HuH-7 (cell line): ENCODE results near the gene PRRC2B.
A peak's percentile ranks its signal among the peaks of the same experiment; 100 is the strongest.
"Not testable (repeated sequence)": the region's sequence is repeated elsewhere in the genome, so short reads cannot be mapped to it uniquely, and the experiment has no call there.

Experiments used
- DNase-seq: peaks from one replicate; pipeline ENCODE4 v3.0.0; 2011; ENCODE audit warnings: low spot score

PRRC2B gene

GRCh38 chr9:131485728-131486422, 92.0 kb downstream of the PRRC2B start:
- no peak for DNase-seq

- DNase-seq, result no peak
Observed at GRCh38 chr9:131487001-131487400, 93.1 kb downstream of the PRRC2B start.

DNA sequence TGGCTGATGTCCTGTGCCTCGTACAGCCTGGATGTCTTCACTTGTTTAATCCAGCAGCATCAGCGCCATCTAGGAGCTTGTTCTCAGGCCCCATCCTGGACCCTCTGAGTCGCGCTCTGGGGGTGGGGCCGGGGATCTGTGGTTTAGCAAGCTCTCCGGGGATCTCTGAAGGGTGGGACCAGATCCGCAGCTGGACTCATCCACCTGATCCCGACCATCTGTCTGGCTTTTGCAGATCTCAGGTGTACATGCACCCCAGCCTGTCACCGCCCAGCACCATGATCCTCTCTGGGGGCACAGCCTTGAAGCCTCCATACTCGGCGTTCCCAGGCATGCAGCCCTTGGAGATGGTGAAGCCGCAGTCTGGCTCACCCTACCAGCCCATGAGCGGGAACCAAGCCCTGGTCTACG, 93.7 kb downstream of the PRRC2B start:
- DNase-seq, result no peak

- no peak for DNase-seq
Observed at GRCh38 chr9:131490514-131490913, 96.6 kb downstream of the PRRC2B start.

DNA sequence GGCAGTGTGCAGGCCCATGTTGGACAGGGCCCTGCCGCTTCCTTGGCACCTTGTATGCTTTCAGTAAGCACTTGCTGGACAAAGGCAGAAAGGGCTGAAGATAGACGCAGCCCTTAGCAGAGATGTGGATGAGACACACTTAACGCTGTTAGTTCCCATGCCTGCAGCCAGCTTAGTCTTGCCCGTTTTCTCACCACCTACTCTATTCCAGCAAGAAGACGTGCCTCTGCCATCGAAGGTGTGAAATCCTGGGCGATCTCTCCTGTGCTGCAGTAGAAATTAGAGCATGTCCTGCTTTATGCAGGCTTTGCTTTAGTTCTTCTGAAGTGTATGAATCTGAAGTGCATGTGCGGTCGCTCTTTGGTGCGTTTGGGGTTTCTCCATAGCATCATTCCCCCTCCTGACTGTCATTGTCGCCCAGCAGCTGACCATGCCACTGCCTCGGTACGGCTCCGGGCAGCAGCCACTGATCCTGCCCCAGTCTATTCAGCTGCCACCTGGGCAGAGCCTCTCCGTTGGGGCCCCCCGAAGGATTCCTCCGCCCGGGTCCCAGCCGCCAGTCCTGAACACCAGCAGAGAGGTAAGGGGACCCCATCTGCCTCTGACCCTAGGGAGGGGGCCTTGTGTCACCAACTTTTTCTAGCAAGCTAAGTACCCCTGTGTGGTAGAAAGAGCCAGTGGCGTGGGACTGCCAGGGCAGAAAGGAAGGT, 97.3 kb downstream of the PRRC2B start:
- no peak for DNase-seq

GRCh38 chr9:131492070-131492469, 98.2 kb downstream of the PRRC2B start:
- no peak for DNase-seq

DNA sequence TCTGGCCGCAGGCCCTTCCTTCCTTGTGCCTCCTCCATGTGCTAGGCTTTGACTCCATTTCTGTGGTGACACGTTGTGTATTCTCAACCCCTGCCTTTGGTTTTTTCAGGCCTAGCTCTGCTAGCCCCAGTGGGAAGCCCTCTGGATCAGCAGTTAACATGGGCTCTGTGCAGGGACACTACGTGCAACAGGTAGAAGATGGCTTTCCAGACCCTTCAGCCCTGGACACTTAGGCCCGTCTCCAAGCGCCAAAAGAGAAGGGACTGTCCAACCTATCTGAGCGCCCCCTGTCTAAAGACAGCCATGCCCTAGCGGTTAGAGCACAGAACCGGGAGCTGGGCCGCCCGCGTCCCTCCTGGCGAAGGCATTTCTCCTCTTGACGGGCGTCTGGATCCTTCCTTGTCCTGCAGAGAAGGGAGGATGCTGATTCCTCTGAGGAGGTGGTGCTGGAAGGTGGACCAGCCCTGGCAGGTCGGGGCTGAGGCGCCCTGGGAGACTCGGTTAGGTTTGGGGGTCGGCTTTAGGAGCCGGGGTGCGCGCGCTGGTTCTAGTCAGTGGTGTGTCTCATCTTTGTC, 100.5 kb downstream of the PRRC2B start:
- DNase-seq, result no peak

GRCh38 chr9:131495785-131496184, 101.9 kb downstream of the PRRC2B start:
- no peak for DNase-seq

DNA sequence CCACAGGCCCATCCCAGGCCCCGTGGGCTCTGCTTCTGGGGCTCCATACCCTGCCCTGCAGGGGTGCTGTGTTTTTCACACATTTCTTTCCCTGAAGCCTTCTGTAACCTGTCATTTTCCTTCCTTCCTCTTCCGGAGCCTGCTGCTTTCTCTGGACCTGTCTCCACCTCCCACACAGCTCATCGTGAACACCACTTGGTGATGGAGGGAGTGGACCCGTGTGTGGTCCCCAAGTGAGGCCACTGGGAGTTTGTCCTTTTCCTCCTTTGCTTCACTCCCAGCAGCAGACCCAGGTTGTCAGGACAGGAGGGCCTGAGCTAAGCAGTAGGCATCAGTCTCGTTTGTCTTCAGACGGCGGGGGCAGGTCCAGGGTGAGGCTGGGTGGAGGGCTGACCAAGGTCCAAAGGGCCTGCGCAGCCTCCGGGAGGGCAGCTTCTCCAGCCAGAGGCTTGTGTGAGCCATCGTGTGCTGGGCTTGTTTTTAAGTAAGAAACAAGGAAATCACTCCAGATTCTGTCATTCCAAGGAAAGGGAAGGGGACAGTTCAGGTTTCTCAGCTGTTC, 103.0 kb downstream of the PRRC2B start:
- DNase-seq, result no peak

- DNase-seq, result no peak
Observed at GRCh38 chr9:131499254-131499767, 105.4 kb downstream of the PRRC2B start.

DNA sequence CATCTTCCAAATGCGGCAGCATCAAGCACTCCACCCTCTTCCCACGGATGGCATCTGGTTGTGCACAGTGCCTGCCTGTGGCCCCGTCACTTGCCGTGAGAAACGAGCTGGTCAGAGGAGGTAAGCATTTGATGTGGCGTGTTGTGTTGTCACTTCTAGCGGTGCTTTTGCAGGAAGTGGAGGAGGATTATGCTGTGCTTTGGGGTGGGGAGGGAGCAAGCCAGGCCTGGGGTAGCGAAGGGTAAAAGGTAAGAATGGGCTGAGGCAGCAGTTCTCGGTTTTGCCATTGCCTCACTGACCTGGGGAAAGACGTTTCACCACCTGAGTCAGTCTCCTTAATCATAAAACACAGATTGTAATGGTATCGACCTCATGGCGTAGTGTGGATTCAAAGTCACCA, 106.5 kb downstream of the PRRC2B start:
- no peak for DNase-seq

DNA sequence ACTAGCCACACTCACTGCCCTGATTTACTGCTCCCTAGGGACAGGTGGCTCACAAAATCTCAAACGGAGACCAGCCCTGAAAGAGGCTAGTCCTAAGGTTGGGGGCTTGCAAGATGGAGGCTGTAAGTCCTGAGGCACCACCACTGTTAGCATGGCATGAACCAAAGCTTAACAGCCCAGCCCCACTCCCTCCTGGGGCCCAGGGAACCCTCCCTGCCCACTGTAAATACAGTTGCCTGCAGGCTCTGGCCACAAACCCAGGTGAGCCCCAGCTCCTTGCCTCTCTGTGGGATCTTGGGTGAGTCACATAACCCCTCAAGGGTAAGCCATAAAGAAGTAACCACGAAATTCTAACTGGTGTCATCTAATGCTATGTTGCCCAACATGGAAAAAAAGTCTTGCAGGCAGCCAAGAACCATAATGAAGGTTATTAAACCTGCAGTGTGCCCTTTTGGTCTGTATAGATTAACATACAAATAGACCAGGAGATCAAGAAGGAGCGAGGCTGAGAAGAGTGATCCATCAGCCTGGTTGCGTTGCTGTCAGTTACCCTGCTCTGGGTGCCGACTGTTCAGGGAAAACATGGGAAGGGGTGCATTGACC, 107.2 kb downstream of the PRRC2B start:
- DNase-seq, result no peak

GRCh38 chr9:131502781-131503625, 109.1 kb downstream of the PRRC2B start, which contains the start of gene POMT1:
POMT1 (plus strand) TSS chr9:131502918; CDS start chr9:131504219, 1,301 bp downstream.
- peak; percentile 97 for DNase-seq

DNA sequence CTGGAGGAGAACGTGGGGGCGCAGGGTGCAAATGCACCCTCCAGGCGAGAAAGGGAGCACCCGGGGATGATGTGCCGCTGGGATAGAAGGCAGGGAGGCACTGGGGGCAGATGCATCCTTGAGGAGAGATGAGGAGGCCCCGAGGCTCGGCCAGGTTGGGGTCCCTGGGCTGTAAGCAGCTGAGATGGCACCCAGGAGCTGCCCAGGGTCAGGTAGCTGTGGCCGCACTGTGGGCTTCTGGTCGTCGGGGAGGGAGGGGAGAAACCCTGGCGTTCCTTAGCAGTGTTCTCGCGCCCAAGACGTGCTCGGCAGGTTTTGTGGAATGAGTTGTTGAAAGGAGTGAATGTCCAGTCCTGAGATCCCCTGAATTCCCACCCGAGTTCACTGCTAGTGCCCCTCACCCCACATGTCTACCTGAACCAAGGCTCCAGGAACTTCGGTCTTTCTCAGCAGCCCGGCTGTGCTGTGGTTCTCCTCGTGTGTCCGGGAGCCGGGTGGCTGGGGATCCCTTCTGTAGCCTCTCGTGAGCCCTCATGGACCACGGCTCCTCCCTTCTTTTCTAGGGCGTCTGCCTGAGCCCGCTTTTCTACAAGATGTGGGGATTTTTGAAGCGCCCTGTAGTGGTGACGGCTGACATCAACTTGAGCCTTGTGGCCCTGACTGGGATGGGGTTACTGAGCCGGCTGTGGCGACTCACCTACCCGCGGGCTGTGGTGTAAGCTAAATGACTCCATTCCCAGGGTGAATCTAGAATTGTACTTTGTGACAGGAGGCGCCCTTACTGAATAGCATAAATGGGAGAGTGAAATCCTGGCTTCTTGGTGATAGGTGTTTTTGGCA, 110.0 kb downstream of the PRRC2B start:
- DNase-seq, result peak; percentile 76

GRCh38 chr9:131505012-131505411, 111.1 kb downstream of the PRRC2B start:
- DNase-seq, result no peak

- no peak for DNase-seq
Observed at GRCh38 chr9:131511416-131511815, 117.5 kb downstream of the PRRC2B start.

- DNase-seq, result no peak
Observed at GRCh38 chr9:131511880-131512279, 118.0 kb downstream of the PRRC2B start.

GRCh38 chr9:131513177-131513576, 119.3 kb downstream of the PRRC2B start:
- no peak for DNase-seq

DNA sequence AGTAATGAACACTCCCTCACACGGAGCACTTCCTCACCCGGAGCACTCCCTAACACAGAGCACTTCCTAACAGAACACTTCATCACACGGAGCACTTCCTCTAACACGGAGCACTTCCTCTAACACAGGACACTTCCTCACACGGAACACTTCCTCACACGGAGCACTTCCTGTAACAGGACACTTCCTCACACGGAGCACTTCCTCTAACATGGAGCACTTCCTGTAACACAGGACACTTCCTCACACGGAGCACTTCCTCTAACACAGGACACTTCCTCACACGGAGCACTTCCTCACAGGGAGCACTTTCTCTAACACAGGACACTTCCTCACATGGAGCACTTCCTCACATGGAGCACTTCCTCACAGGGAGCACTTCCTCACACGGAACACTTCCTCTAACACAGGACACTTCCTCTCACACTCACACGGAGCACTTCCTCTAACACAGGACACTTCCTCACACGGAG, 121.7 kb downstream of the PRRC2B start:
- not testable (repeated sequence) for DNase-seq

DNA sequence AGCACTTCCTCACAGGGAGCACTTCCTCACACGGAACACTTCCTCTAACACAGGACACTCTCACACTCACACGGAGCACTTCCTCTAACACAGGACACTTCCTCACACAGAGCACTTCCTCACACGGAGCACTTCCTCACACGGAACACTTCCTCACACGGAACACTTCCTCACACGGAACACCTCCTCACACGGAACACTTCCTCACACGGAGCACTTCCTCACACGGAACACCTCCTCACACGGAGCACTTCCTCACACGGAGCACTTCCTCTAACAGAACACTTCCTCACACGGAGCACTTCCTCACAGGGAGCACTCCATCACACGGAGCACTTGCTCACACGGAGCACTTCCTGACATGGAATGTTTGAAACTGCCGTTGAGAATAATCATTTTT, 122.2 kb downstream of the PRRC2B start:
- DNase-seq, result no peak
